Colonic mucosa (tissue), 4 donors: Measurements from ENCODE around the gene SLC26A11. TPM values are rescaled to one million over a fixed set of nuclear protein-coding genes. Genes with fewer than 3 reads are reported as not detected.
"Not testable (repeated sequence)": the region's sequence is repeated elsewhere in the genome, so short reads cannot be mapped to it uniquely, and the experiment has no call there.

ENCODE experiments used
- DNase-seq: peaks from one replicate; pipeline ENCODE4 v3.0.0-alpha.2; 2020
- H3K27ac ChIP-seq: fragments of 200-600 bp; one replicate; pipeline ENCODE4 v1.8.0; 2021
- H3K27me3 ChIP-seq: fragments of 200-600 bp; one replicate; pipeline ENCODE4 v1.8.0; 2021
- H3K36me3 ChIP-seq: fragments of 200-600 bp; one replicate; pipeline ENCODE4 v1.8.0; 2021
- H3K4me1 ChIP-seq: fragments of 200-600 bp; one replicate; pipeline ENCODE4 v1.8.0; 2021; ENCODE audit warnings: mild to moderate bottlenecking
- H3K4me3 ChIP-seq: fragments of 200-600 bp; one replicate; pipeline ENCODE4 v1.8.0; 2021
- H3K9ac ChIP-seq, 2 donors: one replicate each; pipeline ENCODE4 v1.7.0; 2013; ENCODE audit warnings: control low read depth in 2 of 2, low read depth in 2 of 2, low read length in 2 of 2
- H3K9me3 ChIP-seq: fragments of 200-600 bp; one replicate; pipeline ENCODE4 v1.8.0; 2021
- CTCF ChIP-seq: fragments of 200-600 bp; IDR thresholded peaks from one replicate; pipeline ENCODE4 v1.8.0; 2022; ENCODE audit warnings: antibody characterized with exemption, mild to moderate bottlenecking
- intact Hi-C: fragments of 100-400 bp; cut with DNase I; formaldehyde crosslinking; loops from one replicate; pipeline ENCODE4 v1.14.1; 2022
- total RNA-seq, 2 donors: library from RNA; stranded (reverse); fragmentation: NEBNext Ultra II Directional in 1 of 2; extraction: Animal tissue kit (Norgen Biotek cat#: 25700) in 1 of 2; gene quantifications; one replicate each; pipeline ENCODE4 v1.2.1, GENCODE V29; 2021
- donor health status: healthy.
- donor health status: DM: no; HTN: no; CAD: no.
- donor health status: DM: no; HTN: no; CAD: no.

The SLC26A11 gene
- total RNA-seq, 2 donors from 2014 or later: 8.0 to 9.3 TPM

- no peaks in the 10 kb centered on the region for H3K27me3 ChIP-seq
- no peaks in the 10 kb centered on the region for H3K4me1 ChIP-seq
- H3K4me3 ChIP-seq: no peak overlapping the region
- H3K36me3 ChIP-seq: no peaks in the 10 kb centered on the region
- peak; percentile 88 for TF ChIP-seq CTCF
- intact Hi-C loops: no loop called here
- H3K9me3 ChIP-seq: no peaks in the 10 kb centered on the region
- H3K27ac ChIP-seq: no peak overlapping the region
- DNase-seq: no peak
- no peak overlapping the region for H3K9ac ChIP-seq
These were observed 24.3 kb upstream of the SLC26A11 start for GRCh38 chr17:80195671-80196529.

GRCh38 chr17:80196652-80197051 lies 23.6 kb upstream of the SLC26A11 start:
- no peak overlapping the region for H3K4me3 ChIP-seq
- TF ChIP-seq CTCF: no peak
- no peak overlapping the region for H3K9ac ChIP-seq
- no peak overlapping the region for H3K27ac ChIP-seq
- H3K36me3 ChIP-seq: no peaks in the 10 kb centered on the region
- H3K27me3 ChIP-seq: no peaks in the 10 kb centered on the region
- intact Hi-C loops: no loop called here
- H3K9me3 ChIP-seq: no peaks in the 10 kb centered on the region
- no peak for DNase-seq
- no peaks in the 10 kb centered on the region for H3K4me1 ChIP-seq

- no peak for TF ChIP-seq CTCF
- no peak overlapping the region for H3K4me3 ChIP-seq
- no peaks in the 10 kb centered on the region for H3K36me3 ChIP-seq
- no peak overlapping the region for H3K9ac ChIP-seq
- intact Hi-C loops: no loop called here
- H3K27ac ChIP-seq: no peak overlapping the region
- H3K27me3 ChIP-seq: no peaks in the 10 kb centered on the region
- DNase-seq: no peak
- no peaks in the 10 kb centered on the region for H3K4me1 ChIP-seq
- no peaks in the 10 kb centered on the region for H3K9me3 ChIP-seq
These were observed 22.0 kb upstream of the SLC26A11 start for GRCh38 chr17:80198144-80198661.

DNA sequence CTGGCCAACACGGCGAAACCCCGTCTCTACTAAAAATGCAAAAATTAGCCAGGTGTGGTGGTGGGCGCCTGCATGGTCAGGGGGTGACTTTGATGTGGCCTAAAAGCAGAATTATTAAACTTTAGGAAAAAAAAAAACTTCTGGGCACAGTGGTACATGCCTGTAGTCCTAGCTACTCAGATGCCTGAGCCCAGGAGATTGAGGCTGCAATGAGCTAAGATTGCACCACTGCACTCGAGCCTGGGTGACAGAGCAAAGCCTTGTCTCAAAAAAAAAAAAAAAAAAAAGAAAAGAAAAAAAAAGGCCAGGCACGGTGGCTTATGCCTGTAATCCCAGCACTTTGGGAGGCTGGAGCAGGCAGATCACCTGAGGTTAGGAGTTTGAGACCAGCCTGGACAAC lies 20.9 kb upstream of the SLC26A11 start:
- not testable (repeated sequence) for DNase-seq

DNA sequence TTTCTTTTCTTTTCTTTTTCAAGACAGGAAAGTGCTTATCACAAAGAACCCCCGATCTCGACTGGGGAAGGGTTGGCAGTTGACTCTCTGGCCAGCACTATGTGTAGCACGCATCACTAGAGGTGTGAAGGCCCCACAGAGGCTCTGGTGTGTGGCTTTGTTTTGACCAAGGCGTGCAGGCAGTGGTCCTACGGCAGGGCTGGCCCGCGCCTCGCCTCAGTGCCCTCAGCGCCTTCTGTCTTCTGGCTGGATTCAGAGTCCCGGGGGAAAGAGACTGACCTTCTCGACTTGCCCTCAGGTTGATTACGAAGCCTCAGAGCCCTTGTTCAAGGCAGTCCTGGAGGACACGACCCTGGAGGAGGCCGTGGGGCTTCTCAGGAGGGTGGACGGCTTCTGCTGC lies 18.8 kb upstream of the SLC26A11 start:
- H3K27me3 ChIP-seq: no peaks in the 10 kb centered on the region
- no peak for DNase-seq
- H3K9ac ChIP-seq: no peak overlapping the region
- no peaks in the 10 kb centered on the region for H3K36me3 ChIP-seq
- no peak overlapping the region for H3K4me3 ChIP-seq
- no peaks in the 10 kb centered on the region for H3K9me3 ChIP-seq
- no peak overlapping the region for H3K27ac ChIP-seq
- no peaks in the 10 kb centered on the region for H3K4me1 ChIP-seq
- no peak for TF ChIP-seq CTCF
- intact Hi-C loops: no loop called here

More for the DNA sequence above, 20.9 kb upstream of the SLC26A11 start:
- H3K9ac ChIP-seq, H3K27ac ChIP-seq, H3K27me3 ChIP-seq, H3K4me3 ChIP-seq, H3K36me3 ChIP-seq, intact Hi-C loops, H3K9me3 ChIP-seq, H3K4me1 ChIP-seq: not testable (repeated sequence)

DNA sequence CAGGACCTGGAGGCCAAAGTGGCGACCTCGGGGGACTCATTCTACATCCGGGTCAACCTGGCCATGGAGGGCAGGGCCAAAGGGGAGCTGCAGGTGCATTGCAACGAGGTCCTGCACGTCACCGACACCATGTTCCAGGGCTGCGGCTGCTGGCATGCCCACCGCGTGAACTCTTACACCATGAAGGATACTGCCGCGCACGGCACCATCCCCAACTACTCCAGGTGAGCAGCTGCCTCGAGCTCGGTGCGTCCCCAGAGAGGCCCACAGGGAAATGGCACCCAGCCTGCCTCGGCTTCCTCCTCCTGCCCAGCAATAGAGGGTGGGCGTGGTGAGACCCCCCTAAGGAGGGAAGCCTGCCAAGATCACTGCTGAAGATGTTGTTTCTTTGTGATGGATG lies 18.0 kb upstream of the SLC26A11 start:
- Histone ChIP-seq H3K4me1 (no peaks in the 10 kb centered on the region), H3K9me3 (no peaks in the 10 kb centered on the region), H3K27me3 (no peaks in the 10 kb centered on the region), H3K36me3 (no peaks in the 10 kb centered on the region), H3K27ac (no peak overlapping the region), H3K9ac (no peak overlapping the region), H3K4me3 (no peak overlapping the region)
- TF ChIP-seq CTCF: no peak
- no peak for DNase-seq
- intact Hi-C loops: no loop called here
